Heart left ventricle (tissue), 16 donors: ENCODE data around the gene NPS. TPM values are rescaled to one million over a fixed set of nuclear protein-coding genes. Genes with fewer than 3 reads are reported as not detected.

Experiments used
- ATAC-seq, 4 donors: fragments of 200-7000 bp; cut with Tn5 transposase; one replicate each; pipeline ENCODE4 v1.9.1; 2020 to 2022; ENCODE audit warnings: moderate library complexity in 4 of 4, mild to moderate bottlenecking in 3 of 4, moderate number of reproducible peaks in 1 of 4
- DNase-seq, 5 donors: peaks; one replicate each; pipeline ENCODE4 v3.0.0-alpha.2; 2020
- H3K27ac ChIP-seq, 12 donors: fragments of 200-600 bp; sonication (generic) in 4 of 12; one replicate each; pipeline versions ENCODE4 v1.5.0 to v1.8.0; 2016 to 2022; ENCODE audit warnings: mild to moderate bottlenecking in 2 of 12
- H3K27me3 ChIP-seq, 9 donors: fragments of 200-600 bp; sonication (generic) in 2 of 9; one replicate each; pipeline versions ENCODE4 v1.5.1 to v1.8.0; 2016 to 2022; ENCODE audit warnings: mild to moderate bottlenecking in 3 of 9
- H3K36me3 ChIP-seq, 9 donors: fragments of 200-600 bp; sonication (generic) in 2 of 9; one replicate each; pipeline versions ENCODE4 v1.5.0 to v1.8.0; 2018 to 2022; ENCODE audit warnings: mild to moderate bottlenecking in 2 of 9
- H3K4me1 ChIP-seq, 12 donors: fragments of 200-600 bp; sonication (generic) in 4 of 12; one replicate each; pipeline versions ENCODE4 v1.5.0 to v1.8.0; 2016 to 2022; ENCODE audit warnings: mild to moderate bottlenecking in 3 of 12
- H3K4me3 ChIP-seq, 12 donors: fragments of 200-600 bp; sonication (generic) in 4 of 12; one replicate each; pipeline versions ENCODE4 v1.5.0 to v1.8.0; 2017 to 2022; ENCODE audit warnings: mild to moderate bottlenecking in 9 of 12, moderate library complexity in 4 of 12
- H3K9me3 ChIP-seq, 12 donors: fragments of 200-600 bp; sonication (generic) in 4 of 12; one replicate each; pipeline versions ENCODE4 v1.5.0 to v1.8.0; 2016 to 2022; ENCODE audit warnings: mild to moderate bottlenecking in 1 of 12
- POLR2A ChIP-seq, 2 donors: fragments of 450-650 bp; IDR thresholded peaks; one replicate each; pipeline ENCODE4 v1.6.1; 2017; ENCODE audit warnings: antibody characterized with exemption in 2 of 2, mild to moderate bottlenecking in 2 of 2, moderate library complexity in 2 of 2
- WGBS, 4 donors: extraction: QIAGEN DNeasy Blood & Tissue Kit in 2 of 4; methylation state at CpG; one replicate each; pipeline versions ENCODE4 v1.1.5 to v1.1.7; 2013 to 2018; 5-methylcytosine and 5-hydroxymethylcytosine counted together
- intact Hi-C, 10 donors: fragments of 100-400 bp; cut with DNase I; formaldehyde crosslinking; loops; one replicate each; pipeline versions ENCODE4 v1.11.1 to v1.14.2; 2022
- polyA plus RNA-seq, 2 donors: library from polyadenylated mRNA; stranded (reverse); fragments of 200-250 nt; gene quantifications; one replicate each; pipeline ENCODE4 v1.2.3, GENCODE V29; 2013
- total RNA-seq, 9 donors: library from RNA; depleted of rRNA in 2 of 9; stranded (reverse); fragments of >200 nt in 2 of 9; fragmentation: NEBNext Ultra II Directional in 3 of 9; extraction: Animal tissue kit (Norgen Biotek cat#: 25700) in 3 of 9; gene quantifications; one replicate each; pipeline versions ENCODE4 v1.1.0 to v1.2.4, GENCODE V29; 2016 to 2023
- TF ChIP-seq, protein P1 (sequence below), 12 donors: fragments of 200-600 bp; sonication (generic) in 4 of 12; IDR thresholded peaks; one replicate each; pipeline versions ENCODE4 v1.5.0 to v1.8.0; 2018 to 2022; ENCODE audit warnings: antibody characterized with exemption in 12 of 12, mild to moderate bottlenecking in 5 of 12
- donor health status: ischemic (EF 13 %, LVEDD 7.1; RV severe dilation, severe dysfunction).
- donor health status: healthy with polysubstance abuse.
- donor health status: DM: no; HTN: yes; CAD: no.
- donor health status: DM: no; HTN: no; CAD: no.
- donor health status: ischemic (EF 25% LVEDD 6.9; RV normal size, moderate dysfunction).
- donor health status: ischemic (EF 25% LVEDD 5.7; RV mildly dilated, moderate dysfunction).
- donor health status: healthy.
- donor health status: DM: yes; HTN: yes; CAD: no.
- donor health status: ischemic (EF 35%, LVEDD 5.7; RV mildly dilated, moderate dysfunction).
- donor health status: nonischemic (EF 11% LVEDD 7.7; RV severe dilation, severe dysfunction).
- donor health status: DM: yes; HTN: yes; CAD: no.
- donor health status: PGD.
- donor health status: ischemic (EF 29% LVEDD 5.4; RV normal size, mild dysfunction).
- donor health status: nonischemic (EF 23%, LVEDD 6.1; RV moderate dilation, normal function).

The NPS gene
- total and polyA plus RNA-seq, 11 donors: not detected

DNA sequence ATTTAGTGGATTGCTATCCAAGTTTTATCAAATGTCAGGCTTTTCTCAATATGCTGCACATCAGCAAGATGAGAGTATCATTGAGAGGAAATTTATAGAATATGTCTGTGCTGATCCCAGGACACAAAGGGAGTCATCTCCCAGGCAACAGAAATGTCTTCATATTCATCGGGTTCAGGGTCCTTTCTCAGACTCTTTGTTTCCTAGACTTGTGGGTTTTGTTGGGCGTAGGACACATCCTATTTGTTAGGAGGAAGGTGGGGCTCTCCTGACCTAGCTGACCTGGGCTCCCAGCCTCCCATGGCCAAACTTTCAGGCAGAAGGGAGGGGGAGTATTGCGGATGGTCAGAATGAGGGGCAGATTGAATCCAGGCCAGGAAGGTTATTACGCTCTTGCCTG, 22.9 kb upstream of the NPS start:
- WGBS, 4 donors: 80 to 89% (median 84%) methylated on average over 4 of the region's 4 CpGs
- Histone ChIP-seq H3K27ac (no peak overlapping the region), H3K9me3 (no peaks in the 10 kb centered on the region), H3K27me3 (no peaks in the 10 kb centered on the region), H3K4me1 (peaks cover 0 to 17% (median 5%) of the 10 kb centered on the region in 12 donors), H3K4me3 (no peak overlapping the region), H3K36me3 (no peaks in the 10 kb centered on the region)
- ATAC-seq (no peak), DNase-seq (no peak)
- intact Hi-C loops: no loop called here
- TF ChIP-seq, protein P1, sequence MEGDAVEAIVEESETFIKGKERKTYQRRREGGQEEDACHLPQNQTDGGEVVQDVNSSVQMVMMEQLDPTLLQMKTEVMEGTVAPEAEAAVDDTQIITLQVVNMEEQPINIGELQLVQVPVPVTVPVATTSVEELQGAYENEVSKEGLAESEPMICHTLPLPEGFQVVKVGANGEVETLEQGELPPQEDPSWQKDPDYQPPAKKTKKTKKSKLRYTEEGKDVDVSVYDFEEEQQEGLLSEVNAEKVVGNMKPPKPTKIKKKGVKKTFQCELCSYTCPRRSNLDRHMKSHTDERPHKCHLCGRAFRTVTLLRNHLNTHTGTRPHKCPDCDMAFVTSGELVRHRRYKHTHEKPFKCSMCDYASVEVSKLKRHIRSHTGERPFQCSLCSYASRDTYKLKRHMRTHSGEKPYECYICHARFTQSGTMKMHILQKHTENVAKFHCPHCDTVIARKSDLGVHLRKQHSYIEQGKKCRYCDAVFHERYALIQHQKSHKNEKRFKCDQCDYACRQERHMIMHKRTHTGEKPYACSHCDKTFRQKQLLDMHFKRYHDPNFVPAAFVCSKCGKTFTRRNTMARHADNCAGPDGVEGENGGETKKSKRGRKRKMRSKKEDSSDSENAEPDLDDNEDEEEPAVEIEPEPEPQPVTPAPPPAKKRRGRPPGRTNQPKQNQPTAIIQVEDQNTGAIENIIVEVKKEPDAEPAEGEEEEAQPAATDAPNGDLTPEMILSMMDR (IDR thresholded peaks at IDR 0.05): no peak
- TF ChIP-seq POLR2A (IDR thresholded peaks at IDR 0.05): no peak

DNA sequence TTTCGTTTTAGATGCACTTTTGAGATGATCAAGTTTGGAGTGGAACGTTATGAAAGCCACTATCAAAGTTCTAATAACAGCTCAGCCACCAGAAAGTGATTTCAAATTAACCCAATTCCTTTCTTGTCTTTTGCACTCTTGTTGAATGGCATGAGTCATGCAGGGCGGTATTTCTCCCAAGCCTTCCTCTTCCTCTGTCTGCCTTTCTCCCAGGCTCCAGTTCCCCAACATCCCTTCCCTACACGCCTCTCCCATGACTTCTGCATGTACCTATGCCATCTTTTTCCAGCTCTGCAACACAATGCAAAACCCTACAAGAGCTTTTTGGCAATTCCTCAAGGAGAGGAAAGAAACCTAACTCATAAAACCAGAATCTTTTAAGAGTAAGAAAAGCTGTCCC, 21.8 kb upstream of the NPS start:
- Histone ChIP-seq H3K9me3 (no peaks in the 10 kb centered on the region), H3K27ac (peak overlapping the region in 10 of 12 donors; percentile 8 to 79 (median 55)), H3K36me3 (no peaks in the 10 kb centered on the region), H3K4me1 (peaks cover 0 to 17% (median 5%) of the 10 kb centered on the region in 12 donors), H3K4me3 (no peak overlapping the region), H3K27me3 (no peaks in the 10 kb centered on the region)
- intact Hi-C loops: no loop called here
- TF ChIP-seq POLR2A (IDR thresholded peaks at IDR 0.05): no peak
- TF ChIP-seq, protein P1 (IDR thresholded peaks at IDR 0.05): no peak
- DNase-seq: no peak
- 47 to 57% (median 52%) methylated on average over 4 of the region's 4 CpGs for whole genome bisulfite sequencing, 4 donors
- ATAC-seq: peak in 2 of 4 donors; percentile 65 to 69

DNA sequence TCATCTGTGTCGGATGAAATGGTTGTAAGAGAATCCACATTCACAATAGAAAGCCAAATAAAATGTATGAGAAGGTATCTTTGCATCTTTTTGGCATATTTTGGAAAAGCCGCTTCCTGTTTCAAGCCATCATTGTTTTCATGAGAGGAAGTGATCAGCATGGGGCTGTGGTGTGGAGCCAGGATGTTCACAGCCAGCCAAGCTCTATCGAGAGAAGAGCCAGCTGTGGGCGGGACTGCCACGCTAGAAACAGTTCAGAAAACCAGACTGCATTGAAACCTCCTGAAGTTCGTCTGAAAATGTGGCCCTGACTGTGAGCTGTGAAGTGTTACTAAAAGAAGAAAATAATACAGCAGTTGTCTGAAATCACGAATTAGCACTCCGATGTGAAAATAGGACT, 21.2 kb upstream of the NPS start:
- Histone ChIP-seq H3K27me3 (no peaks in the 10 kb centered on the region), H3K4me1 (peaks cover 0 to 17% (median 5%) of the 10 kb centered on the region in 12 donors), H3K4me3 (no peak overlapping the region), H3K9me3 (no peaks in the 10 kb centered on the region), H3K36me3 (no peaks in the 10 kb centered on the region), H3K27ac (peak overlapping the region in 10 of 12 donors; percentile 8 to 79 (median 55))
- WGBS, 4 donors: 37 to 46% (median 43%) methylated on average over 8 of the region's 8 CpGs
- peak in 4 of 5 donors; percentile 54 to 71 (median 64) for DNase-seq
- ATAC-seq: peak in 3 of 4 donors; percentile 73 to 95 (median 94)
- intact Hi-C loops: no loop called here
- TF ChIP-seq, protein P1 (IDR thresholded peaks at IDR 0.05): no peak
- no peak for TF ChIP-seq POLR2A (IDR thresholded peaks at IDR 0.05)

DNA sequence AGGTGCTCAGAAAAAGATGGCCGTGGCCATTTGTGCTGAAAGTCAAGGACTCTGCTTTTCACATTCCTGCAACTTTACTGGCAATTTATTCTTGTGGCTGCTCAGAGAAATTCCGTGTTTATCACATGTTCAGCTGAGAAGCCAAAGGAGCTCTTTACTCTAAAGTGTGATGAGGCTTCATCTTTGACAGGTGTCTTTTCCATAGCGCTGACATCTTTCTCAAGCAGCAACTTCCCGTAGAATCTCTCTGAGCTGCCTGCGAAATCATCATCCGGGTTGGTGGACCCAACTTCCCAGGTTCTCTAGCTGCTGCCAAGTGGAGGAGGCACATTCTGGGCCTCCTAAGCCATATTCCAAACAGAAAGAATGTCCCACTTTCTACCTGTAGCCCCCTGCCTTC, 16.9 kb upstream of the NPS start:
- Histone ChIP-seq H3K4me1 (peaks cover 0 to 12% (median 4%) of the 10 kb centered on the region in 12 donors), H3K36me3 (no peaks in the 10 kb centered on the region), H3K27me3 (no peaks in the 10 kb centered on the region), H3K4me3 (no peak overlapping the region), H3K27ac (no peak overlapping the region), H3K9me3 (no peaks in the 10 kb centered on the region)
- ATAC-seq: no peak
- no peak for DNase-seq
- TF ChIP-seq POLR2A (IDR thresholded peaks at IDR 0.05): no peak
- TF ChIP-seq, protein P1 (IDR thresholded peaks at IDR 0.05): no peak
- intact Hi-C loops: no loop called here
- WGBS, 4 donors: 88 to 91% (median 89%) methylated on average over 6 of the region's 6 CpGs
